Nephron progenitor cell (in vitro differentiated cells): Measurements from ENCODE around the gene CALHM2.

Experiments used
- DNase-seq: peaks from one replicate; pipeline ENCODE4 v3.0.0; 2021
- H3K27ac Mint-ChIP-seq: 2 replicates; pipeline ENCODE4 v1.8.0; 2021; ENCODE audit warnings: mild to moderate bottlenecking, moderate library complexity, mixed read lengths
- H3K27me3 Mint-ChIP-seq: 2 replicates; pipeline ENCODE4 v1.8.0; 2021; ENCODE audit warnings: mild to moderate bottlenecking, low read depth, mixed read lengths; ENCODE audit not compliant: poor library complexity
- H3K36me3 Mint-ChIP-seq: 2 replicates; pipeline ENCODE4 v1.8.0; 2021; ENCODE audit warnings: low read depth, mixed read lengths
- H3K4me1 Mint-ChIP-seq: 2 replicates; pipeline ENCODE4 v1.8.0; 2021; ENCODE audit warnings: mixed read lengths
- H3K4me3 Mint-ChIP-seq: 2 replicates; pipeline ENCODE4 v1.8.0; 2021; ENCODE audit warnings: mild to moderate bottlenecking, moderate library complexity, mixed read lengths
- H3K9me3 Mint-ChIP-seq: 2 replicates; pipeline ENCODE4 v1.8.0; 2021; ENCODE audit warnings: mild to moderate bottlenecking, moderate library complexity, mixed read lengths
- CTCF ChIP-seq: fragments of 200-600 bp; sonication (generic); IDR thresholded peaks from 2 replicates; pipeline ENCODE4 v1.5.0; 2021; ENCODE audit warnings: antibody characterized with exemption

CALHM2 gene

DNA sequence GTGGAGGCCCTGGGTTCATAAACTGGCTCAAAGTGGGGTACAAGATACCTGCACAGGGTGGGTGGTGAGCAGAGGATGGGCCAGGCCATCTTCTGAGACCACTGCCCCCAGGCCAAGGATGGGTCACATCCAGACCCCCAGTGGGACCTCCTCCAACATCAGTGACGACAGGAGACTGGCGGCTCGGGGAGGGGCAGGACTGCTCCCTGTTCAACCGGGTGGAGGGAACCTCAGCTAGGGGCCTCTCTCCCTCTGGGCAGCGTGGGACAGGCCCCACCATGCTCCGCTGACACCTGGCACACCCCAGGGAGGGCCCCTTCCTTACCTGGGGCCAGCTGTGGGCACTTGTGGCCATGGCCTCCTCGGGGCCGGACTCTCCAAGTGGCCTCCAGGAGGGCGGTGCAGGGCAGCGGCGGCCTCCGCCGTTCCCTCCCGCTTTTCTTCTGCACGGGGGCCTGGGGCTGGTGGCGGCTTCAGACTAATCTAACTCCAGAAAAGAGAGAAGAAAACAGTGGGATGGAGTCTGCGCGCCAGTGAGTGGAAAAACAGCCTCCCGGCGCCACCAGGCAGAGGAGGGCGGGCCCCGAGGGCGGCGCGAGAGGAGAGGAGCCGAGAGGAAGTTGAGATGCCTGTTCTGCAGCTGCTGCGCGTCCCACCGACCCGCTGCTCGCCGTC is at the start of gene CALHM2:
Gene CALHM2 (minus strand): TSS at position 540 of the 675 bp plus-strand sequence. CDS start 2,429 bp downstream, outside the sequence.
- Mint-ChIP-seq H3K36me3 (peaks cover 20% of the 10 kb centered on the region), H3K4me3 (peak within 1 kb of the TSS; percentile 80), H3K27ac (no peak within 1 kb of the TSS), H3K4me1 (peaks cover 43% of the 10 kb centered on the region), H3K27me3 (peaks cover 11% of the 10 kb centered on the region), H3K9me3 (no peaks in the 10 kb centered on the region)
- TF ChIP-seq CTCF = no peak
- DNase-seq = peak; percentile 65

GRCh38 chr10:103501186-103501585 is 49.0 kb upstream of the CALHM2 start:
- Mint-ChIP-seq H3K4me3 (no peak overlapping the region), H3K9me3 (peaks cover 13% of the 10 kb centered on the region), H3K36me3 (no peaks in the 10 kb centered on the region), H3K27me3 (peaks cover 54% of the 10 kb centered on the region), H3K4me1 (peaks cover 33% of the 10 kb centered on the region), H3K27ac (no peak overlapping the region)
- no peak for TF ChIP-seq CTCF
- no peak for DNase-seq

DNA sequence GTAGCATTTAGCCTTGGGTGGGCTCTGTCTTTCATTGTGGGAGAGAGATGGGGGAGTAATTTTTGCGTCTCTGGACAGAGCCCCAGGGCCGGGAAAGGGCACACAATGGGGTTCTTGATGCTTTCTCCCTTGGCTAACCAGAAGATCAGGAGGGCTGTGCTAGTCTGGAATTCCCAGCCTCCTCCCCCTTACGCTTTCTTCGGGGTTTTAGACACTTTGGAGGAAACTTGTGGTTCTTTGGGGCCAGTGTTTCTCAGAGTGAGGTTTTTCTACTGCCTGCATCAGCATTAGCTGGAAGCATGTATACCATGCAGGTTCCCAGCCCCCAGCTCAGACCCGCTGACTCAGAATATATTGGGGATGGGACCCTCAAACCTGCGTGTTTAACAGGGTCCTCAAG is 48.3 kb upstream of the CALHM2 start:
- Mint-ChIP-seq H3K27me3 (peaks cover 58% of the 10 kb centered on the region), H3K36me3 (no peaks in the 10 kb centered on the region), H3K4me1 (peaks cover 38% of the 10 kb centered on the region), H3K4me3 (no peak overlapping the region), H3K27ac (no peak overlapping the region), H3K9me3 (peaks cover 13% of the 10 kb centered on the region)
- TF ChIP-seq CTCF = no peak
- DNase-seq = no peak

- no peak for TF ChIP-seq CTCF
- peaks cover 38% of the 10 kb centered on the region for H3K4me1 Mint-ChIP-seq
- no peaks in the 10 kb centered on the region for H3K36me3 Mint-ChIP-seq
- no peak overlapping the region for H3K27ac Mint-ChIP-seq
- peaks cover 64% of the 10 kb centered on the region for H3K27me3 Mint-ChIP-seq
- H3K4me3 Mint-ChIP-seq = no peak overlapping the region
- peaks cover 13% of the 10 kb centered on the region for H3K9me3 Mint-ChIP-seq
- DNase-seq = no peak
Observed at GRCh38 chr10:103499881-103500280, 47.7 kb upstream of the CALHM2 start.

- Mint-ChIP-seq H3K36me3 (no peaks in the 10 kb centered on the region), H3K27me3 (peaks cover 71% of the 10 kb centered on the region), H3K9me3 (peaks cover 13% of the 10 kb centered on the region), H3K4me1 (peaks cover 36% of the 10 kb centered on the region), H3K4me3 (no peak overlapping the region), H3K27ac (no peak overlapping the region)
- TF ChIP-seq CTCF = no peak
- no peak for DNase-seq
Observed at GRCh38 chr10:103498936-103499638, 46.9 kb upstream of the CALHM2 start.
